Stimulated activated CD8-positive, alpha-beta memory T cell treated with anti-CD3 and anti-CD28 coated beads, Interleukin-15, amount 100 ng/mL, for 24 hours (primary cell): ENCODE measurements around the gene PKN3.

Experiments used
- DNase-seq: peaks from one replicate; pipeline ENCODE4 v3.0.0-alpha.2; 2020; ENCODE audit warnings: low read depth

PKN3 gene

GRCh38 chr9:128747241-128747640 is 44.9 kb downstream of the PKN3 start:
- no peak for DNase-seq

- no peak for DNase-seq
These were observed 48.8 kb downstream of the PKN3 start for GRCh38 chr9:128750926-128751595.

GRCh38 chr9:128753627-128754026 is 51.3 kb downstream of the PKN3 start:
- no peak for DNase-seq

GRCh38 chr9:128757602-128758001 is 55.3 kb downstream of the PKN3 start:
- no peak for DNase-seq

GRCh38 chr9:128762671-128763449 is 60.6 kb downstream of the PKN3 start:
- DNase-seq = no peak

GRCh38 chr9:128764361-128764760 is 62.1 kb downstream of the PKN3 start:
- no peak for DNase-seq

GRCh38 chr9:128765499-128765898 is 63.2 kb downstream of the PKN3 start:
- DNase-seq = no peak

- DNase-seq = no peak
These were observed 66.3 kb downstream of the PKN3 start for GRCh38 chr9:128768606-128769005.
